Measurements from ENCODE around the gene NR2F1-AS1.

Gene NR2F1-AS1

DNA sequence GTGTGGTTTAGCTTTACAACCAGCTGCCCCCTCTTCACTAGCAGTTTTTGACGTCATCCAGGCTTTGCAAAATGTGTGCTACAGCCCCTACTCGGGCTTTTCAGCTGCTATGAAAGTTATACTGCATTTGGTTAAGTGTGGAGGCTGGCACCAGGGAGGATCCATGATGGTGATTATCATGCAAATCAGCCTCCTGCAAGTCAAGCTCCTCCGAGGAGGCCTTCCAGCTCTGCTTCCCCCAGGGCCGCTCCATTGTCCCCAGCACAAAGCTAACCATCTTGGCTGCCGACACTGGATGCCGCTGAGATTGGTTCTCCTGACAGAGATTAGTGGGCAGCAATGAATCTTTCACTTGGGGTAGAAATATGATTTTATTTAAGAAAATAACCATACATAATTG lies 159.6 kb downstream of the NR2F1-AS1 start:
- Histone ChIP-seq H4K20me1 (no peaks in the 10 kb centered on the region), H3K9me3 (replicated peaks in 1 of 11) (no peaks in the 10 kb centered on the region), H3K4me2 (no peak overlapping the region), H3K27ac (no peak overlapping the region), H3K27me3 (no peaks in the 10 kb centered on the region), H3K4me3 (no peak overlapping the region), H3K9ac (no peak overlapping the region), H3K4me1 (no peaks in the 10 kb centered on the region), H3K36me3 (no peaks in the 10 kb centered on the region)
- no peak for TF ChIP-seq Cebpa-rat (IDR thresholded peaks at IDR 0.05)

GRCh38 chr5:93417490-93417889 lies 163.5 kb downstream of the NR2F1-AS1 start:
- Histone ChIP-seq H3K27me3 (no peaks in the 10 kb centered on the region), H3K36me3 (no peaks in the 10 kb centered on the region), H4K20me1 (no peaks in the 10 kb centered on the region), H3K9me3 (replicated peaks in 1 of 11) (no peaks in the 10 kb centered on the region), H3K4me1 (no peaks in the 10 kb centered on the region), H3K9ac (no peak overlapping the region), H3K4me2 (no peak overlapping the region), H3K27ac (no peak overlapping the region), H3K4me3 (no peak overlapping the region)
- no peak for TF ChIP-seq Cebpa-rat (IDR thresholded peaks at IDR 0.05)

GRCh38 chr5:93415819-93416218 lies 165.2 kb downstream of the NR2F1-AS1 start:
- Histone ChIP-seq H3K9me3 (replicated peaks in 1 of 11) (no peaks in the 10 kb centered on the region), H3K4me1 (no peaks in the 10 kb centered on the region), H3K36me3 (no peaks in the 10 kb centered on the region), H4K20me1 (no peaks in the 10 kb centered on the region), H3K4me3 (no peak overlapping the region), H3K9ac (no peak overlapping the region), H3K27ac (no peak overlapping the region), H3K27me3 (no peaks in the 10 kb centered on the region), H3K4me2 (no peak overlapping the region)
- TF ChIP-seq Cebpa-rat (IDR thresholded peaks at IDR 0.05): no peak

GRCh38 chr5:93411716-93412115 lies 169.3 kb downstream of the NR2F1-AS1 start:
- Histone ChIP-seq H3K27ac (no peak overlapping the region), H3K36me3 (no peaks in the 10 kb centered on the region), H3K9me3 (replicated peaks in 1 of 11) (no peaks in the 10 kb centered on the region), H4K20me1 (no peaks in the 10 kb centered on the region), H3K4me2 (no peak overlapping the region), H3K4me3 (no peak overlapping the region), H3K4me1 (no peaks in the 10 kb centered on the region), H3K27me3 (no peaks in the 10 kb centered on the region), H3K9ac (no peak overlapping the region)
- TF ChIP-seq Cebpa-rat (IDR thresholded peaks at IDR 0.05): no peak

- no peaks in the 10 kb centered on the region for H3K4me1 ChIP-seq
- no peaks in the 10 kb centered on the region for H3K27me3 ChIP-seq
- no peak overlapping the region for H3K4me2 ChIP-seq
- no peaks in the 10 kb centered on the region for H3K36me3 ChIP-seq
- no peak overlapping the region for H3K9ac ChIP-seq
- H4K20me1 ChIP-seq: no peaks in the 10 kb centered on the region
- H3K4me3 ChIP-seq: no peak overlapping the region
- H3K9me3 ChIP-seq (replicated peaks in 1 of 11): no peaks in the 10 kb centered on the region
- H3K27ac ChIP-seq: no peak overlapping the region
- TF ChIP-seq Cebpa-rat (IDR thresholded peaks at IDR 0.05): no peak
These were observed 171.3 kb downstream of the NR2F1-AS1 start for GRCh38 chr5:93409691-93410090.

DNA sequence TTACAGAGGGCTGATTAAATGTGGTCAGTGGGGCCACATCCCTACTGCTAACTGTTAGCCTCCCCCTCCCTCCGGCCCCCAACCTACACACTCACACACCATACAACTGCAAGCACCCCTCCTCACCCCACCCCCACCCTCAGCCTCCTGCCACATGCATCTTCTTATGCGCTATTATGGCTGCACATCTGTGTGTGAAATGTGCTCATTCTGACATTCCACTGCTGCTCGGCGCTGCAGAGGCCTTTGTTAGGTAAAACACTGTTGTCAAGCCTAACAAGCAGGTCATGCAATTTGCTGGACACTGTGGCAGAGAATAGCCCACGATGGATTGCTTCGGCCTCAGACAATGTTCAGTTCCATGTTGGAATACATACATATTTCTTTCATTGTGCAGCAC lies 173.6 kb downstream of the NR2F1-AS1 start:
- Histone ChIP-seq H3K4me1 (no peaks in the 10 kb centered on the region), H3K36me3 (no peaks in the 10 kb centered on the region), H3K27ac (no peak overlapping the region), H3K27me3 (no peaks in the 10 kb centered on the region), H3K4me3 (no peak overlapping the region), H3K9ac (no peak overlapping the region), H4K20me1 (no peaks in the 10 kb centered on the region), H3K4me2 (no peak overlapping the region), H3K9me3 (replicated peaks in 1 of 11) (no peaks in the 10 kb centered on the region)
- no peak for TF ChIP-seq Cebpa-rat (IDR thresholded peaks at IDR 0.05)

DNA sequence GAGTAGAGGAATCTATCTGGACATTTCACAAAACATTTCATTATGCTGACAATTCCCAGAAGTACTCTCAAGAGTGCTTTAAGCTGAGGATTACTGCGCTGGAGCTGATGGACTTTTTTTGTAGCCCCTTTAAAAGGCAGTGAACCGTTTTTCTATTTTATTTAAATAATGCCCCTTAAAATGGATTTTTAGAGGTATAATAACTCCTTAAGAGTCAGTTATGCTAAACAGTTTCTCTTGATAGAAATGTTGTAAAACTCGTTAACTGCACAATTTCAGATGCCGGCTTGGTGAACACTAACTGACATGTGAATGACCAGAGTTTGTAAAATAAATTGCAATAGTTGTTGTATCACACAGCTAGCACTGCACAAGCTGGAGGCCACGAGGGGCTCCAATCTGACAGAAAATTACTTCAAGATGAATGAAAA lies 174.0 kb downstream of the NR2F1-AS1 start:
- no peak overlapping the region for H3K27ac ChIP-seq
- no peak overlapping the region for H3K4me2 ChIP-seq
- H4K20me1 ChIP-seq: no peaks in the 10 kb centered on the region
- TF ChIP-seq Cebpa-rat (IDR thresholded peaks at IDR 0.05): no peak
- H3K27me3 ChIP-seq: no peaks in the 10 kb centered on the region
- no peak overlapping the region for H3K9ac ChIP-seq
- H3K4me3 ChIP-seq: no peak overlapping the region
- no peaks in the 10 kb centered on the region; a peak in 1 of 20 replicates for H3K4me1 ChIP-seq
- H3K36me3 ChIP-seq: no peaks in the 10 kb centered on the region
- no peaks in the 10 kb centered on the region for H3K9me3 ChIP-seq (replicated peaks in 1 of 11)

DNA sequence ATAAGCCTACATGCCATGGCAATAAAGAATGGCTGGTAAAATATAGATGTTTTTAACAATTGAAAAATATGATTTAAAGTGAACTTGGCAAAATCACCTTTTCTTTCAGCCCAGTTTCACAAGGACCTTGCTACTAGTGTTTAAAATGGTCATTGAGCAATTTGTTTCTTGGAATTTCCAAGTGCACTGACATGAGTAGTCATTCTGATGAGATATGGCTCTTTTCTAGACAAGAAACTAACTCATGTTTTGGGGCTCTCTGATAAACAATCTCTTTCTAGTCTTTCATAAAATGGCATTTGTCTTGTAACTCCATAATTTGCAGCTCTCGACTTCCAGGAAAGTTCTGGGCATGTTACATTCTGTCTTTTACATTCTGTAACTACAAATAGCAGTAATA lies 176.8 kb downstream of the NR2F1-AS1 start:
- H3K27me3 ChIP-seq: no peaks in the 10 kb centered on the region
- no peak for TF ChIP-seq Cebpa-rat (IDR thresholded peaks at IDR 0.05)
- no peak overlapping the region for H3K9ac ChIP-seq
- H3K4me2 ChIP-seq: no peak overlapping the region
- no peaks in the 10 kb centered on the region for H3K36me3 ChIP-seq
- H4K20me1 ChIP-seq: no peaks in the 10 kb centered on the region
- no peak overlapping the region for H3K4me3 ChIP-seq
- peaks cover 0 to 6% (median 0%) of the 10 kb centered on the region in 10 experiments; a peak in 3 of 20 replicates for H3K4me1 ChIP-seq
- no peak overlapping the region for H3K27ac ChIP-seq
- H3K9me3 ChIP-seq (replicated peaks in 1 of 11): no peaks in the 10 kb centered on the region

GRCh38 chr5:93403141-93403928 lies 177.7 kb downstream of the NR2F1-AS1 start:
- H3K27ac ChIP-seq: no peak overlapping the region
- no peaks in the 10 kb centered on the region for H3K36me3 ChIP-seq
- no peak for TF ChIP-seq Cebpa-rat (IDR thresholded peaks at IDR 0.05)
- no peak overlapping the region for H3K4me2 ChIP-seq
- no peak overlapping the region for H3K4me3 ChIP-seq
- H3K27me3 ChIP-seq: no peaks in the 10 kb centered on the region
- H4K20me1 ChIP-seq: no peaks in the 10 kb centered on the region
- H3K9ac ChIP-seq: no peak overlapping the region
- H3K4me1 ChIP-seq: peaks cover 0 to 6% (median 0%) of the 10 kb centered on the region in 10 experiments; a peak in 3 of 20 replicates
- no peaks in the 10 kb centered on the region for H3K9me3 ChIP-seq (replicated peaks in 1 of 11)

GRCh38 chr5:93402451-93402850 lies 178.6 kb downstream of the NR2F1-AS1 start:
- TF ChIP-seq Cebpa-rat (IDR thresholded peaks at IDR 0.05): no peak
- Histone ChIP-seq H3K36me3 (no peaks in the 10 kb centered on the region), H3K4me2 (no peak overlapping the region), H3K27me3 (no peaks in the 10 kb centered on the region), H3K27ac (no peak overlapping the region), H3K9ac (no peak overlapping the region), H3K9me3 (replicated peaks in 1 of 11) (peaks cover 0 to 6% (median 0%) of the 10 kb centered on the region in 11 experiments; a peak in 8 of 22 replicates), H4K20me1 (no peaks in the 10 kb centered on the region), H3K4me1 (peaks cover 0 to 6% (median 0%) of the 10 kb centered on the region in 10 experiments; a peak in 3 of 20 replicates), H3K4me3 (no peak overlapping the region)
